K562 (cell line): ENCODE results near the gene C1orf167. TPM values are rescaled to one million over a fixed set of nuclear protein-coding genes. Genes with fewer than 3 reads are reported as not detected.

Experiments
- CCAR2 ChIP-seq: fragments of 200-400 bp; formaldehyde crosslinking; IDR thresholded peaks from 2 replicates; pipeline ENCODE4 v1.6.1; 2017; ENCODE audit warnings: mild to moderate bottlenecking, low read depth, low read length
- CEBPG ChIP-seq, 3 experiments: fragments of 200-800 bp in 1 of 3; sonication (Bioruptor generic) in 1 of 3; sonication (generic) in 1 of 3; formaldehyde crosslinking in 1 of 3; IDR thresholded peaks in 2 of 3; conservative IDR thresholded peaks in 1 of 3; 2 replicates each; pipeline versions ENCODE4 v1.6.1 to v1.8.0; 2016 to 2022; ENCODE audit warnings: missing compliant biosample characterization in 2 of 3, missing genetic modification characterization in 2 of 3, mild to moderate bottlenecking in 1 of 3, missing genetic modification reagents in 1 of 3
- CHCHD3 ChIP-seq: fragments of 250-450 bp; sonication (Bioruptor Pico); IDR thresholded peaks from 2 replicates; pipeline ENCODE4 v2.1.2; 2022; ENCODE audit warnings: mild to moderate bottlenecking
- GABPA ChIP-seq: fragments of 200-800 bp; sonication (Bioruptor generic); conservative IDR thresholded peaks from 2 replicates; pipeline ENCODE4 v1.6.1; 2016; ENCODE audit warnings: low read depth, missing genetic modification characterization, missing compliant biosample characterization
- HDAC2 ChIP-seq: fragments of 450-650 bp; IDR thresholded peaks from 2 replicates; pipeline ENCODE4 v1.6.1; 2016; ENCODE audit warnings: mild to moderate bottlenecking
- HDAC3 ChIP-seq: fragments of 450-650 bp; IDR thresholded peaks from 2 replicates; pipeline ENCODE4 v1.6.1; 2018; ENCODE audit warnings: borderline replicate concordance, mild to moderate bottlenecking, moderate library complexity; ENCODE audit not compliant: partially characterized antibody
- IRF2 ChIP-seq: sonication (generic); formaldehyde crosslinking; IDR thresholded peaks from 2 replicates; pipeline ENCODE4 v1.8.1; 2022; ENCODE audit warnings: mild to moderate bottlenecking, missing genetic modification reagents
- KHSRP ChIP-seq: fragments of 450-650 bp; IDR thresholded peaks from 2 replicates; pipeline ENCODE4 v1.6.1; 2017
- MCM3 ChIP-seq: fragments of 450-650 bp; IDR thresholded peaks from 2 replicates; pipeline ENCODE4 v1.6.1; 2016
- NUFIP1 ChIP-seq: fragments of 450-650 bp; IDR thresholded peaks from 2 replicates; pipeline ENCODE4 v1.6.1; 2018; ENCODE audit not compliant: partially characterized antibody
- POLR2B ChIP-seq: fragments of 450-650 bp; IDR thresholded peaks from 2 replicates; pipeline ENCODE4 v1.6.1; 2018; ENCODE audit warnings: low read depth; ENCODE audit not compliant: partially characterized antibody
- PPARD ChIP-seq: fragments of 250-450 bp; sonication (Bioruptor Pico); IDR thresholded peaks from 2 replicates; pipeline ENCODE4 v1.8.0; 2022; ENCODE audit warnings: inconsistent platforms, mild to moderate bottlenecking, moderate library complexity
- PRPF4 ChIP-seq: fragments of 200-400 bp; formaldehyde crosslinking; IDR thresholded peaks from one replicate; pipeline ENCODE4 v1.6.1; 2017; ENCODE audit warnings: low read length, low read depth, mild to moderate bottlenecking; ENCODE audit not compliant: insufficient read depth, poor library complexity, severe bottlenecking
- SAP30 ChIP-seq: fragments of 200-600 bp; sonication (generic); IDR thresholded peaks from 2 replicates; pipeline ENCODE4 v1.6.1; 2012; ENCODE audit warnings: borderline replicate concordance, low read depth, mild to moderate bottlenecking, moderate library complexity, low read length, control low read depth, inconsistent platforms; ENCODE audit not compliant: insufficient read depth, poor library complexity, severe bottlenecking
- TAF9B ChIP-seq: fragments of 450-650 bp; IDR thresholded peaks from 2 replicates; pipeline ENCODE4 v1.6.1; 2018; ENCODE audit warnings: mild to moderate bottlenecking; ENCODE audit not compliant: partially characterized antibody
- ZKSCAN8 ChIP-seq: fragments of 200-800 bp; sonication (Bioruptor generic); IDR thresholded peaks from 2 replicates; pipeline ENCODE4 v1.6.1; 2016; ENCODE audit warnings: missing genetic modification characterization, missing compliant biosample characterization
- ZNF133 ChIP-seq: fragments of 250-450 bp; sonication (Bioruptor Pico); IDR thresholded peaks from 2 replicates; pipeline ENCODE4 v1.4.0; 2020; ENCODE audit warnings: mild to moderate bottlenecking
- ZNF140 ChIP-seq: fragments of 250-450 bp; sonication (Bioruptor Pico); IDR thresholded peaks from 2 replicates; pipeline ENCODE4 v1.8.0; 2021; ENCODE audit warnings: moderate library complexity, mild to moderate bottlenecking, inconsistent platforms
- ZSCAN32 ChIP-seq: fragments of 450-650 bp; formaldehyde crosslinking; IDR thresholded peaks from 2 replicates; pipeline ENCODE4 v1.4.0; 2020; ENCODE audit warnings: mild to moderate bottlenecking, moderate library complexity
- ZZZ3 ChIP-seq: fragments of 450-650 bp; IDR thresholded peaks from 2 replicates; pipeline ENCODE4 v1.6.1; 2016; ENCODE audit warnings: antibody characterized with exemption, mild to moderate bottlenecking, moderate library complexity
- polyA plus RNA-seq, 8 experiments: library from polyadenylated mRNA; depleted of rRNA in 4 of 8; stranded (reverse) in 5 of 8; unstranded in 3 of 8; fragments of >200 nt; fragmentation: Nextera tagmentation in 2 of 8; fragmentation: Illumina TruSeq in 1 of 8; extraction: Ambion mirVana in 2 of 8; extraction: Trizol in 1 of 8; gene quantifications; 2 replicates each; pipeline versions ENCODE4 v1.2.1 to v1.2.3, GENCODE V29; 2011 to 2014; ENCODE audit warnings: inconsistent platforms in 1 of 8, missing spikeins in 1 of 8
- total RNA-seq, 7 experiments: library from RNA; depleted of rRNA in 6 of 7; stranded (reverse); fragments of >200 nt in 6 of 7; fragmentation: Illumina TruSeq in 2 of 7; extraction: Trizol in 2 of 7; gene quantifications; 2 replicates each; pipeline versions ENCODE4 v1.2.1 to v1.2.3, GENCODE V29; 2011 to 2021; ENCODE audit warnings: low replicate concordance in 1 of 7
- TF ChIP-seq, protein P1 (sequence below), 3 experiments: fragments of 200-800 bp in 1 of 3; sonication (Bioruptor generic) in 1 of 3; sonication (generic) in 1 of 3; formaldehyde crosslinking in 1 of 3; IDR thresholded peaks; 2 replicates each; pipeline versions ENCODE4 v1.6.1 to v1.8.0; 2016 to 2022; ENCODE audit warnings: mild to moderate bottlenecking in 2 of 3, missing compliant biosample characterization in 2 of 3, missing genetic modification characterization in 2 of 3, missing genetic modification reagents in 1 of 3
- TF ChIP-seq, protein P2 (sequence below): fragments of 250-450 bp; sonication (Bioruptor Pico); IDR thresholded peaks from 2 replicates; pipeline ENCODE4 v1.8.0; 2022; ENCODE audit warnings: inconsistent platforms
- TF ChIP-seq, protein P3 (sequence below): fragments of 250-450 bp; sonication (Bioruptor Pico); IDR thresholded peaks from 2 replicates; pipeline ENCODE4 v1.5.0; 2020; ENCODE audit warnings: mild to moderate bottlenecking, borderline replicate concordance

The C1orf167 gene
- total and polyA plus RNA-seq, 9 of the 15 experiments (the other 6 are each of a cell fraction or from before 2014, with no cell fraction given) = 0.22 to 0.86 (median 0.31) TPM; not detected in 2

DNA sequence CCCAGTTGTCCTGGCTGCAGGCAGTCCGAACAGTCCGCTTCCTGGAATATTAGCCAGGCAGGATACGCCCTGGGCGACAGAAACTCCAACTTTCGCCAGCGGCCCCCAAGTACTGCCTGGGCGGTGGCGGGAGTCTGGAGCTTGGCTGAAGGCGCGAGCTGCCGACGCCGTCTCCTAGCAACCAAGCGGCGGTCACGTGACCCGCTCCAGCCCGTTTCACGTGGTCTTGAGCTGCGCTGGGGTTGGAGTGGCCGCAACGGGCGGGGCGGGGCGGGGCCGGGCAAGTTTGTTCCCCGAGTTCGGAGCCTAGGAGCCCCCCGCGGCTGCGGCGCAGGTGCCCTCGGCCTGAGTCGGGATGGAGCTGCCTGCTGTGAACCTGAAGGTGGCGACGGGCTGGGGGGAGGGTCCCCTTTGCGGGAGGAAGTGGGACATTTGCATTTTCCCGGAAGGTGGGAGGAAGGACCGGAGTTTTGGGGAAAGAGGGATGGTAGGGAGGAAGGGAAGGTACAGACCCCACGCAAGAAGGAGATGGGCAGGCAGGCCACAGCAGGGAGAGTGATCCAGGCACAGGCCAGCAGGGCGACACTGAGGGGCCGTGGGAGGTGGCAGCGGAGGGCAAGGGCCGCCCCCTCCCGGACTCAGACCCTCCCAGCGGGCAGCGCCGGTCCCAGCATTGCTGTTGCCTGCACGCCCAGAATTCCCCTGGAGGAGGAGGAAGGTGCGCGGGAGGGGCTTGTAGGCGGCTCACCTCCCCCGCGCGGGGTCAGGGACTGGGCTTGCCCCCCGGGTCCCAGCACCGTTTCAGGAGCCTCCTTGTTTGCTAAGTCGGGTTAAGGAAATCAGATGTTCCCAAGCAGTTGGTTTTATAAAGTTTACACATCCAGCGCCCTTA lies 25.9 kb upstream of the C1orf167 start, which contains the start of gene AGTRAP (continued):
- TF ChIP-seq, protein P1, sequence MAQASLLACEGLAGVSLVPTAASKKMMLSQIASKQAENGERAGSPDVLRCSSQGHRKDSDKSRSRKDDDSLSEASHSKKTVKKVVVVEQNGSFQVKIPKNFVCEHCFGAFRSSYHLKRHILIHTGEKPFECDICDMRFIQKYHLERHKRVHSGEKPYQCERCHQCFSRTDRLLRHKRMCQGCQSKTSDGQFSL (CRISPR knock-in tag; IDR thresholded peaks at IDR 0.05) = peak; percentile 46; the same call in 1 of the 2 replicates
- TF ChIP-seq, protein P1 (tag; IDR thresholded peaks at IDR 0.05) = no peak
- TF ChIP-seq CEBPG (CRISPR knock-in tag; IDR thresholded peaks at IDR 0.05) = 0 out of 2 replicates have a peak, but pooled peaks have one; percentile 14
- no peak for TF ChIP-seq CEBPG (tag; conservative IDR thresholded peaks at IDR 0.05 in 1 of 2, IDR thresholded peaks at IDR 0.05 in 1 of 2)
- no peak for TF ChIP-seq IRF2 (CRISPR knock-in tag)
- TF ChIP-seq SAP30 = peak; percentile 77
- TF ChIP-seq HDAC3 = no peak
- TF ChIP-seq PPARD (CRISPR knock-in tag) = no peak
- no peak for TF ChIP-seq ZZZ3
- TF ChIP-seq ZSCAN32 (CRISPR knock-in tag) = no peak
- TF ChIP-seq POLR2B = peak; percentile 52
- no peak for TF ChIP-seq MCM3
- TF ChIP-seq HDAC2 = 0 out of 2 replicates have a peak, but pooled peaks have one; percentile 82
- TF ChIP-seq, protein P2, sequence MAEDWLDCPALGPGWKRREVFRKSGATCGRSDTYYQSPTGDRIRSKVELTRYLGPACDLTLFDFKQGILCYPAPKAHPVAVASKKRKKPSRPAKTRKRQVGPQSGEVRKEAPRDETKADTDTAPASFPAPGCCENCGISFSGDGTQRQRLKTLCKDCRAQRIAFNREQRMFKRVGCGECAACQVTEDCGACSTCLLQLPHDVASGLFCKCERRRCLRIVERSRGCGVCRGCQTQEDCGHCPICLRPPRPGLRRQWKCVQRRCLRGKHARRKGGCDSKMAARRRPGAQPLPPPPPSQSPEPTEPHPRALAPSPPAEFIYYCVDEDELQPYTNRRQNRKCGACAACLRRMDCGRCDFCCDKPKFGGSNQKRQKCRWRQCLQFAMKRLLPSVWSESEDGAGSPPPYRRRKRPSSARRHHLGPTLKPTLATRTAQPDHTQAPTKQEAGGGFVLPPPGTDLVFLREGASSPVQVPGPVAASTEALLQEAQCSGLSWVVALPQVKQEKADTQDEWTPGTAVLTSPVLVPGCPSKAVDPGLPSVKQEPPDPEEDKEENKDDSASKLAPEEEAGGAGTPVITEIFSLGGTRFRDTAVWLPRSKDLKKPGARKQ (CRISPR knock-in tag) = no peak
- TF ChIP-seq KHSRP = no peak
- TF ChIP-seq ZNF140 (CRISPR knock-in tag) = no peak
- no peak; the same call in 1 of the 2 replicates for TF ChIP-seq CHCHD3 (CRISPR knock-in tag)
- no peak for TF ChIP-seq CCAR2
- no peak for TF ChIP-seq ZKSCAN8 (CRISPR knock-in tag)
- TF ChIP-seq PRPF4 = no peak
- peak; percentile 43; the same call in 1 of the 2 replicates for TF ChIP-seq GABPA (tag)
- TF ChIP-seq, protein P3, sequence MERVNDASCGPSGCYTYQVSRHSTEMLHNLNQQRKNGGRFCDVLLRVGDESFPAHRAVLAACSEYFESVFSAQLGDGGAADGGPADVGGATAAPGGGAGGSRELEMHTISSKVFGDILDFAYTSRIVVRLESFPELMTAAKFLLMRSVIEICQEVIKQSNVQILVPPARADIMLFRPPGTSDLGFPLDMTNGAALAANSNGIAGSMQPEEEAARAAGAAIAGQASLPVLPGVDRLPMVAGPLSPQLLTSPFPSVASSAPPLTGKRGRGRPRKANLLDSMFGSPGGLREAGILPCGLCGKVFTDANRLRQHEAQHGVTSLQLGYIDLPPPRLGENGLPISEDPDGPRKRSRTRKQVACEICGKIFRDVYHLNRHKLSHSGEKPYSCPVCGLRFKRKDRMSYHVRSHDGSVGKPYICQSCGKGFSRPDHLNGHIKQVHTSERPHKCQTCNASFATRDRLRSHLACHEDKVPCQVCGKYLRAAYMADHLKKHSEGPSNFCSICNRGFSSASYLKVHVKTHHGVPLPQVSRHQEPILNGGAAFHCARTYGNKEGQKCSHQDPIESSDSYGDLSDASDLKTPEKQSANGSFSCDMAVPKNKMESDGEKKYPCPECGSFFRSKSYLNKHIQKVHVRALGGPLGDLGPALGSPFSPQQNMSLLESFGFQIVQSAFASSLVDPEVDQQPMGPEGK (CRISPR knock-in tag) = no peak
- TF ChIP-seq NUFIP1 = no peak
- TF ChIP-seq TAF9B = no peak
- TF ChIP-seq ZNF133 (CRISPR knock-in tag) = no peak
